ENCODE results near the gene DOCK4. TPM values are rescaled to one million over a fixed set of nuclear protein-coding genes. Genes with fewer than 3 reads are reported as not detected.

DOCK4 gene
- polyA plus RNA-seq, 1 donor (not counting 4 experiments of a cell fraction or from before 2014, with no cell fraction given), result 13.9 TPM

DNA sequence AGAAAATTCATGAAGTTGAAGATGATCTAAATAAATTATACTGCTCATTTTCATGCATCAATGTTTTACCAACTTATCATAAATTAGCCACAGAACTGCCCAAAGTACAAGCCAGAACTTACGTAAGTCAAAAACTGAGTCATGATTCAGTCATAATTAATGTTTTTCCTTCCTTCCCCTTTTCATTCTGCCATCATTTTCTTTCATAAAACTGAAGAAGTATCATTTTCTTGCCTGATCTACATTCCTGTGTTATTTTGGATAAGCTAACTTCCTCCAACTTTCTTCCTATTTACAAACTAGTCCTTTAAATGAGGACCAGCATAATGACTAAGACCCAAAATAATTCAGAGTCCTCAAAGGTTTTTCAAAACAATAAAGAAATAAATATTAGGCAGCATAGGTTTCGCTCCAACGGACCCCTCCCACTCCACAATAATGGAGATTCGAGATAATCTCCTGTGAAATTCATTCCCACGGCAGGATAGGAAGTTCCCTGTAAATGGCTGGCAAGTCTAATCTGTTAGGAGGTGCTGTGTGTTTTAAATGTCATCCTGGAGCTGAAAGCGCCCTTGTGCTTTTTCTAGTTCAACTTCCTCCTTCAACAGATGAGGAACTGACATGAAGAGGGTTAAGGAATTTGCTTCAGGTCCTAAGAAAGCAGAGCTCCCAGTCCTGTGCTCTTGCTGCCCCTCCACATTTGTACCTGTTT lies 218.9 kb downstream of the DOCK4 start:
- no peaks in the 10 kb centered on the region for H3K9me3 ChIP-seq (ENCODE audit: control insufficient read depth, low read depth, low read length)
- dilution Hi-C loops (cut with MboI; ENCODE audit: extremely low pct_ligation_motif_present, low sequenced_read_pairs), result no loop called here
- H2AFZ ChIP-seq (ENCODE audit: control insufficient read depth, low read length), result no peak overlapping the region
- peaks cover 3 to 4% of the 10 kb centered on the region in 2 experiments for H3K36me3 ChIP-seq (ENCODE audit: control insufficient read depth in 2 of 2, extremely low read depth in 1 of 2, insufficient read depth in 2 of 2, low read length in 2 of 2)
- H3K9me1 ChIP-seq (ENCODE audit: control insufficient read depth, extremely low read depth, insufficient read depth, low read length), result no peaks in the 10 kb centered on the region
- H3K27me3 ChIP-seq (ENCODE audit: control insufficient read depth, extremely low read depth, insufficient read depth, low read length), result no peaks in the 10 kb centered on the region
- no peak overlapping the region for H3K4me3 ChIP-seq (ENCODE audit: control insufficient read depth in 2 of 3, extremely low read depth in 1 of 3, insufficient read depth in 2 of 3, low read depth in 1 of 3, low read length in 3 of 3)
- no peaks in the 10 kb centered on the region for H4K20me1 ChIP-seq (ENCODE audit: control insufficient read depth, extremely low read depth, insufficient read depth, low read length)
- TF ChIP-seq EZH2 (IDR thresholded peaks at IDR 0.05; ENCODE audit: low read length), result no peak
- TF ChIP-seq, protein P1, sequence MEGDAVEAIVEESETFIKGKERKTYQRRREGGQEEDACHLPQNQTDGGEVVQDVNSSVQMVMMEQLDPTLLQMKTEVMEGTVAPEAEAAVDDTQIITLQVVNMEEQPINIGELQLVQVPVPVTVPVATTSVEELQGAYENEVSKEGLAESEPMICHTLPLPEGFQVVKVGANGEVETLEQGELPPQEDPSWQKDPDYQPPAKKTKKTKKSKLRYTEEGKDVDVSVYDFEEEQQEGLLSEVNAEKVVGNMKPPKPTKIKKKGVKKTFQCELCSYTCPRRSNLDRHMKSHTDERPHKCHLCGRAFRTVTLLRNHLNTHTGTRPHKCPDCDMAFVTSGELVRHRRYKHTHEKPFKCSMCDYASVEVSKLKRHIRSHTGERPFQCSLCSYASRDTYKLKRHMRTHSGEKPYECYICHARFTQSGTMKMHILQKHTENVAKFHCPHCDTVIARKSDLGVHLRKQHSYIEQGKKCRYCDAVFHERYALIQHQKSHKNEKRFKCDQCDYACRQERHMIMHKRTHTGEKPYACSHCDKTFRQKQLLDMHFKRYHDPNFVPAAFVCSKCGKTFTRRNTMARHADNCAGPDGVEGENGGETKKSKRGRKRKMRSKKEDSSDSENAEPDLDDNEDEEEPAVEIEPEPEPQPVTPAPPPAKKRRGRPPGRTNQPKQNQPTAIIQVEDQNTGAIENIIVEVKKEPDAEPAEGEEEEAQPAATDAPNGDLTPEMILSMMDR (optimal IDR thresholded peaks at IDR 0.05 in 1 of 3, IDR thresholded peaks at IDR 0.05 in 1 of 3, conservative IDR thresholded peaks at IDR 0.05 in 1 of 3; ENCODE audit: extremely low read depth in 1 of 3, insufficient read depth in 2 of 3, low read length in 3 of 3), result no peak
- no peak overlapping the region for H3K9ac ChIP-seq (ENCODE audit: control insufficient read depth, extremely low read depth, insufficient read depth, low read length)
- FAIRE-seq, result no peak
- peaks cover 14% of the 10 kb centered on the region for H3K4me1 ChIP-seq (ENCODE audit: control insufficient read depth, extremely low read depth, insufficient read depth, low read length)
- H3K27ac ChIP-seq (ENCODE audit: control insufficient read depth, insufficient read depth, low read length), result peak overlapping the region; percentile 5
- H3K4me2 ChIP-seq (ENCODE audit: control insufficient read depth, extremely low read depth, insufficient read depth, low read depth, low read length), result peak overlapping the region; percentile 13
- no peaks in the 10 kb centered on the region for H3K79me2 ChIP-seq (ENCODE audit: control insufficient read depth, insufficient read depth, low read length)
- no peak for DNase-seq (ENCODE audit: low read depth, low spot score)

GRCh38 chr7:111986601-111987000 lies 219.6 kb downstream of the DOCK4 start:
- no peak for TF ChIP-seq EZH2 (IDR thresholded peaks at IDR 0.05; ENCODE audit: low read length)
- TF ChIP-seq, protein P1 (optimal IDR thresholded peaks at IDR 0.05 in 1 of 3, IDR thresholded peaks at IDR 0.05 in 1 of 3, conservative IDR thresholded peaks at IDR 0.05 in 1 of 3; ENCODE audit: extremely low read depth in 1 of 3, insufficient read depth in 2 of 3, low read length in 3 of 3), result no peak
- Histone ChIP-seq H3K36me3 (ENCODE audit: control insufficient read depth in 2 of 2, extremely low read depth in 1 of 2, insufficient read depth in 2 of 2, low read length in 2 of 2) (peaks cover 3 to 4% of the 10 kb centered on the region in 2 experiments), H3K4me2 (ENCODE audit: control insufficient read depth, extremely low read depth, insufficient read depth, low read depth, low read length) (no peak overlapping the region), H3K9ac (ENCODE audit: control insufficient read depth, extremely low read depth, insufficient read depth, low read length) (no peak overlapping the region), H2AFZ (ENCODE audit: control insufficient read depth, low read length) (no peak overlapping the region), H3K27ac (ENCODE audit: control insufficient read depth, insufficient read depth, low read length) (no peak overlapping the region), H3K27me3 (ENCODE audit: control insufficient read depth, extremely low read depth, insufficient read depth, low read length) (no peaks in the 10 kb centered on the region), H3K9me3 (ENCODE audit: control insufficient read depth, low read depth, low read length) (no peaks in the 10 kb centered on the region), H3K4me1 (ENCODE audit: control insufficient read depth, extremely low read depth, insufficient read depth, low read length) (peaks cover 14% of the 10 kb centered on the region), H4K20me1 (ENCODE audit: control insufficient read depth, extremely low read depth, insufficient read depth, low read length) (no peaks in the 10 kb centered on the region), H3K4me3 (ENCODE audit: control insufficient read depth in 2 of 3, extremely low read depth in 1 of 3, insufficient read depth in 2 of 3, low read depth in 1 of 3, low read length in 3 of 3) (no peak overlapping the region), H3K9me1 (ENCODE audit: control insufficient read depth, extremely low read depth, insufficient read depth, low read length) (no peaks in the 10 kb centered on the region), H3K79me2 (ENCODE audit: control insufficient read depth, insufficient read depth, low read length) (no peaks in the 10 kb centered on the region)
- FAIRE-seq (no peak), DNase-seq (ENCODE audit: low read depth, low spot score) (no peak)
- dilution Hi-C loops (cut with MboI; ENCODE audit: extremely low pct_ligation_motif_present, low sequenced_read_pairs), result no loop called here
